Caco-2 (cell line): ENCODE data around the gene KLHDC8A. TPM values are rescaled to one million over a fixed set of nuclear protein-coding genes. Genes with fewer than 3 reads are reported as not detected.

Source experiments
- BruUV-seq: library from RNA; stranded (reverse); fragments of 400-500 nt; replicated peaks from 2 replicates; lab custom pipeline; 2021; lab: Mats Ljungman, UMichigan
- CTCF ChIA-PET: fragments of 300-600 bp; sonication (Branson Sonifier 250); formaldehyde crosslinking; loops from one replicate; lab custom pipeline; 2022; ENCODE audit warnings: antibody characterized with exemption; lab: Charles Lee
- POLR2A ChIA-PET: fragments of 300-600 bp; sonication (Branson Sonifier 250); formaldehyde crosslinking; loops from one replicate; lab custom pipeline; 2022; ENCODE audit warnings: antibody characterized with exemption; lab: Charles Lee
- DNase-seq, 2 experiments: peaks; one replicate each; pipeline versions ENCODE4 v3.0.0 to v3.0.0-alpha.2; 2020 to 2022
- H3K27me3 ChIP-seq: replicated peaks from 2 replicates; pipeline ENCODE4 v1.6.0; 2011; ENCODE audit warnings: low read length; ENCODE audit not compliant: control insufficient read depth, insufficient read depth
- H3K36me3 ChIP-seq: 2 replicates; pipeline ENCODE4 v1.5.1; 2011; ENCODE audit warnings: low read length; ENCODE audit not compliant: control insufficient read depth, insufficient read depth
- H3K4me1 ChIP-seq: fragments of 250-450 bp; sonication (Bioruptor Pico); 2 replicates; pipeline ENCODE4 v1.5.1; 2020; ENCODE audit warnings: mild to moderate bottlenecking
- H3K4me3 ChIP-seq: 2 replicates; pipeline ENCODE4 v1.5.1; 2011; ENCODE audit warnings: low read depth, mild to moderate bottlenecking, control low read depth, low read length
- H3K9me3 ChIP-seq: fragments of 250-450 bp; sonication (Bioruptor Pico); 2 replicates; pipeline ENCODE4 v1.5.1; 2020; ENCODE audit warnings: mild to moderate bottlenecking, moderate library complexity
- H3K27ac Mint-ChIP-seq: one replicate; pipeline ENCODE4 v1.8.0; 2022; ENCODE audit warnings: mixed read lengths; ENCODE audit not compliant: unreplicated experiment
- H3K27me3 Mint-ChIP-seq: one replicate; pipeline ENCODE4 v1.8.0; 2022; ENCODE audit warnings: mixed read lengths; ENCODE audit not compliant: insufficient read depth, unreplicated experiment
- H3K36me3 Mint-ChIP-seq: one replicate; pipeline ENCODE4 v1.8.0; 2022; ENCODE audit warnings: mild to moderate bottlenecking, mixed read lengths; ENCODE audit not compliant: insufficient read depth, unreplicated experiment
- H3K4me1 Mint-ChIP-seq: one replicate; pipeline ENCODE4 v1.8.0; 2022; ENCODE audit warnings: low read depth, mixed read lengths; ENCODE audit not compliant: unreplicated experiment
- H3K4me3 Mint-ChIP-seq: one replicate; pipeline ENCODE4 v1.8.0; 2022; ENCODE audit warnings: mild to moderate bottlenecking, moderate library complexity, mixed read lengths; ENCODE audit not compliant: unreplicated experiment
- H3K9me3 Mint-ChIP-seq: one replicate; pipeline ENCODE4 v1.8.0; 2022; ENCODE audit warnings: mixed read lengths; ENCODE audit not compliant: unreplicated experiment
- intact Hi-C: fragments of 100-400 bp; cut with micrococcal nuclease; formaldehyde crosslinking; loops from one replicate; pipeline ENCODE4 v1.10.0; 2022; ENCODE audit not compliant: unreplicated experiment
- total RNA-seq: library from RNA; stranded (reverse); gene quantifications from 2 replicates; pipeline ENCODE4 v1.2.3, GENCODE V29; 2022
- TF ChIP-seq, protein P1 (sequence below), 2 experiments: fragments of 200-600 bp in 1 of 2; IDR thresholded peaks; 1 replicate in 1 of 2; 2 replicates in 1 of 2; pipeline versions ENCODE4 v1.5.1 to v1.8.0; 2011 to 2022; ENCODE audit warnings: antibody characterized with exemption in 1 of 2, control low read depth in 1 of 2, inconsistent platforms in 1 of 2, low read depth in 1 of 2, low read length in 1 of 2, mild to moderate bottlenecking in 1 of 2, moderate library complexity in 1 of 2; ENCODE audit not compliant: insufficient read depth in 1 of 2, severe bottlenecking in 1 of 2, unreplicated experiment in 1 of 2

KLHDC8A gene
- total RNA-seq, 1 experiment from 2014 or later = not detected

- peaks cover 43% of the 10 kb centered on the region for H3K4me1 Mint-ChIP-seq
- intact Hi-C loops = no loop called here
- ChIA-PET CTCF (interaction anchor here (1.3 to 3.3 kb wide), 2 partner anchors 8 to 45 kb away, joined by 4 to 38 read pairs; no protein-coding TSS in a partner anchor), POLR2A (interaction anchor here (3.8 kb wide), 1 partner anchor 16 kb away, joined by 33 read pairs; no protein-coding TSS in a partner anchor)
- H3K9me3 Mint-ChIP-seq = no peaks in the 10 kb centered on the region
- TF ChIP-seq, protein P1, sequence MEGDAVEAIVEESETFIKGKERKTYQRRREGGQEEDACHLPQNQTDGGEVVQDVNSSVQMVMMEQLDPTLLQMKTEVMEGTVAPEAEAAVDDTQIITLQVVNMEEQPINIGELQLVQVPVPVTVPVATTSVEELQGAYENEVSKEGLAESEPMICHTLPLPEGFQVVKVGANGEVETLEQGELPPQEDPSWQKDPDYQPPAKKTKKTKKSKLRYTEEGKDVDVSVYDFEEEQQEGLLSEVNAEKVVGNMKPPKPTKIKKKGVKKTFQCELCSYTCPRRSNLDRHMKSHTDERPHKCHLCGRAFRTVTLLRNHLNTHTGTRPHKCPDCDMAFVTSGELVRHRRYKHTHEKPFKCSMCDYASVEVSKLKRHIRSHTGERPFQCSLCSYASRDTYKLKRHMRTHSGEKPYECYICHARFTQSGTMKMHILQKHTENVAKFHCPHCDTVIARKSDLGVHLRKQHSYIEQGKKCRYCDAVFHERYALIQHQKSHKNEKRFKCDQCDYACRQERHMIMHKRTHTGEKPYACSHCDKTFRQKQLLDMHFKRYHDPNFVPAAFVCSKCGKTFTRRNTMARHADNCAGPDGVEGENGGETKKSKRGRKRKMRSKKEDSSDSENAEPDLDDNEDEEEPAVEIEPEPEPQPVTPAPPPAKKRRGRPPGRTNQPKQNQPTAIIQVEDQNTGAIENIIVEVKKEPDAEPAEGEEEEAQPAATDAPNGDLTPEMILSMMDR (IDR thresholded peaks at IDR 0.05; ENCODE audit: insufficient read depth in 1 of 2, low read depth in 1 of 2, low read length in 1 of 2, severe bottlenecking in 1 of 2, unreplicated experiment in 1 of 2) = no peak
- Histone ChIP-seq H3K36me3 (no peaks in the 10 kb centered on the region), H3K4me1 (peaks cover 55% of the 10 kb centered on the region), H3K9me3 (no peaks in the 10 kb centered on the region), H3K27me3 (no peaks in the 10 kb centered on the region), H3K4me3 (no peak overlapping the region)
- BruUV-seq = no TSS peak
- H3K27me3 Mint-ChIP-seq = no peaks in the 10 kb centered on the region
- peaks cover 73% of the 10 kb centered on the region for H3K36me3 Mint-ChIP-seq
- peak overlapping the region; percentile 96 for H3K4me3 Mint-ChIP-seq
- peak overlapping the region; percentile 48 for H3K27ac Mint-ChIP-seq
- DNase-seq = no peak
Observed at GRCh38 chr1:205317311-205317917, 39.3 kb downstream of the KLHDC8A start.

DNA sequence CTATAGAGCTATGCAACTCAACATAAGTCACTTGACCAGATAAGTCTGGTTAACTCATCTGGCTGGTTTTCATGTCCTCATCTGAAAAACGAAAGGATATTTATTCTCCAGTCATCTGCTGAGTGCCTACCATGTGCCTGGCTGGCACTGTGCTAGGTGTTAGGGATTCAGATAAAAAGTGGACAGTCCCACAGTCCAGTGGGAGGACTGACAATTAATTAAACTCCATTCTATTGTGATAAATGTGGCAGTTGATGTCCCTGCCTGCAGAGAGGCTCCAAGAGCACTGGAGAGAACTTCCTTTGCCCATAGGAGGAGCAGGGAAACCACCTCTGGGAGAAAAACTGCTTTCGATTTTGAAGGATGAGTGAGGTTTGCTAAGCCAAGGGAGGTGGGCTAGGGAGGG, 40.6 kb downstream of the KLHDC8A start:
- CTCF ChIA-PET = interaction anchor here (1.4 kb wide), 2 partner anchors 9 to 169 kb away, joined by 3 to 4 read pairs; no protein-coding TSS in a partner anchor
- H3K4me1 ChIP-seq = peaks cover 50% of the 10 kb centered on the region
- intact Hi-C loops = no loop called here
- H3K36me3 ChIP-seq = no peaks in the 10 kb centered on the region
- no peak overlapping the region for H3K4me3 ChIP-seq
- Mint-ChIP-seq H3K9me3 (no peaks in the 10 kb centered on the region), H3K27me3 (no peaks in the 10 kb centered on the region), H3K4me1 (peaks cover 43% of the 10 kb centered on the region), H3K36me3 (peaks cover 75% of the 10 kb centered on the region), H3K27ac (no peak overlapping the region), H3K4me3 (no peak overlapping the region)
- no peaks in the 10 kb centered on the region for H3K27me3 ChIP-seq
- TF ChIP-seq, protein P1 (IDR thresholded peaks at IDR 0.05; ENCODE audit: insufficient read depth in 1 of 2, low read depth in 1 of 2, low read length in 1 of 2, severe bottlenecking in 1 of 2, unreplicated experiment in 1 of 2) = no peak
- BruUV-seq = no TSS peak
- POLR2A ChIA-PET = no interaction called here
- H3K9me3 ChIP-seq = no peaks in the 10 kb centered on the region
- no peak for DNase-seq

DNA sequence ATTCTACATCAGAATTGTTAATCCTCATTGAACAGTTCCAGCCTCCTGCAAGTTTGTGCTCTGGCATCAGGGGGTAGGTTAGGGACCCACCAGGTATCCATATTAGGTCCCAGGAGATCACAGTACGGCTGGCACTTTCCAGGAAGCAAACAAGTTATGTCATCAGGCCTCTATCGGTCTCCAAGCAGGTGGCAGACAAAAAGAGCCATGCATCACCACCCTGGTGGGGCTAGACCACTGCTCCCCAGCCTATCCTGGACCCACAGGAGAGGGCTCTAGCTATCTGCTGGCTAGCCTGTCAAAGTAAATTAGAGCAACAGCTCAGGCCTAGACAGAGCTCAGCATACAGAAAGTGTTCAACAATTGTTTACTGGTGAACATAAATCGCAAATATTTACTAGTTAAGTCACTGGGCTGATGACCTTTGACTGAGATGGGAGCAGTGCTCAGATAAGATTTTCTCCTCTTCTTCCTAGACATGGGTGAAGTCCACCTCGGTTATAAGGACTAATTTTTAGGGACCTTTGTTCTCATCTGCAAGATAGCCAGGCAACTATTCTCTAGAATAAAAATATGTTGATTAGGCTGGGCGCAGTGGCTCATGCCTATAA, 41.6 kb downstream of the KLHDC8A start:
- no peak overlapping the region for H3K4me3 Mint-ChIP-seq
- POLR2A ChIA-PET = no interaction called here
- Histone ChIP-seq H3K9me3 (no peaks in the 10 kb centered on the region), H3K4me3 (no peak overlapping the region), H3K27me3 (no peaks in the 10 kb centered on the region), H3K4me1 (peaks cover 50% of the 10 kb centered on the region), H3K36me3 (no peaks in the 10 kb centered on the region; the same call in 1 of the 2 replicates)
- peaks cover 75% of the 10 kb centered on the region for H3K36me3 Mint-ChIP-seq
- no TSS peak for BruUV-seq
- TF ChIP-seq, protein P1 (IDR thresholded peaks at IDR 0.05; ENCODE audit: insufficient read depth in 1 of 2, low read depth in 1 of 2, low read length in 1 of 2, severe bottlenecking in 1 of 2, unreplicated experiment in 1 of 2) = no peak
- peaks cover 53% of the 10 kb centered on the region for H3K4me1 Mint-ChIP-seq
- H3K27ac Mint-ChIP-seq = no peak overlapping the region
- no peaks in the 10 kb centered on the region for H3K9me3 Mint-ChIP-seq
- no peaks in the 10 kb centered on the region for H3K27me3 Mint-ChIP-seq
- CTCF ChIA-PET = interaction anchor here (1.4 to 1.9 kb wide), 3 partner anchors 10 to 170 kb away, joined by 3 to 9 read pairs (median 4); no protein-coding TSS in a partner anchor
- intact Hi-C loops = no loop called here
- DNase-seq = no peak
